Osteoblast (primary cell): ENCODE measurements around the gene PIAS1. TPM values are rescaled to one million over a fixed set of nuclear protein-coding genes. Genes with fewer than 3 reads are reported as not detected.

Experiments used
- DNase-seq: peaks from one replicate; pipeline ENCODE4 v3.0.0; 2011; ENCODE audit warnings: low spot score, mixed read lengths; ENCODE audit not compliant: insufficient read length; ENCODE audit errors: missing footprints
- H2AFZ ChIP-seq: 2 replicates; pipeline ENCODE4 v1.6.0; 2011; ENCODE audit warnings: mild to moderate bottlenecking, low read length
- H3K27ac ChIP-seq: 2 replicates; pipeline ENCODE4 v1.5.1; 2011; ENCODE audit warnings: mild to moderate bottlenecking, low read depth, low read length, moderate library complexity
- H3K27me3 ChIP-seq: 2 replicates; pipeline ENCODE4 v1.6.0; 2012; ENCODE audit warnings: mild to moderate bottlenecking, control low read depth, inconsistent platforms, low read length, moderate library complexity; ENCODE audit not compliant: insufficient read depth
- H3K36me3 ChIP-seq: 2 replicates; pipeline ENCODE4 v1.5.1; 2011; ENCODE audit warnings: mild to moderate bottlenecking, low read length, control low read depth, moderate library complexity; ENCODE audit not compliant: insufficient read depth
- H3K4me1 ChIP-seq: 2 replicates; pipeline ENCODE4 v1.5.1; 2011; ENCODE audit warnings: mild to moderate bottlenecking, low read length, control low read depth, moderate library complexity; ENCODE audit not compliant: insufficient read depth
- H3K4me2 ChIP-seq: 2 replicates; pipeline ENCODE4 v1.6.0; 2011; ENCODE audit warnings: mild to moderate bottlenecking, low read length; ENCODE audit not compliant: insufficient read depth
- H3K4me3 ChIP-seq: fragments of 200-600 bp; sonication (generic); 3 replicates; pipeline ENCODE4 v1.5.1; 2012; ENCODE audit warnings: mild to moderate bottlenecking, low read length, inconsistent platforms; ENCODE audit not compliant: insufficient read depth
- H3K79me2 ChIP-seq: 2 replicates; pipeline ENCODE4 v1.6.0; 2012; ENCODE audit warnings: mild to moderate bottlenecking, low read length, control low read depth, inconsistent platforms; ENCODE audit not compliant: insufficient read depth
- H3K9me3 ChIP-seq: 2 replicates; pipeline ENCODE4 v1.5.1; 2011; ENCODE audit warnings: low read depth, low read length, control low read depth
- H4K20me1 ChIP-seq: 2 replicates; pipeline ENCODE4 v1.6.0; 2012; ENCODE audit warnings: mild to moderate bottlenecking, low read length, control low read depth; ENCODE audit not compliant: insufficient read depth
- CTCF ChIP-seq: IDR thresholded peaks from 2 replicates; pipeline ENCODE4 v1.5.1; 2011; ENCODE audit warnings: mild to moderate bottlenecking, low read depth, low read length, moderate library complexity; ENCODE audit errors: extremely low read depth
- total RNA-seq: library from RNA; depleted of rRNA; stranded (reverse); fragments of >200 nt; gene quantifications from 2 replicates; pipeline ENCODE4 v1.2.3, GENCODE V29; 2012

Gene PIAS1
- total RNA-seq, 1 donor: 29.0 TPM

DNA sequence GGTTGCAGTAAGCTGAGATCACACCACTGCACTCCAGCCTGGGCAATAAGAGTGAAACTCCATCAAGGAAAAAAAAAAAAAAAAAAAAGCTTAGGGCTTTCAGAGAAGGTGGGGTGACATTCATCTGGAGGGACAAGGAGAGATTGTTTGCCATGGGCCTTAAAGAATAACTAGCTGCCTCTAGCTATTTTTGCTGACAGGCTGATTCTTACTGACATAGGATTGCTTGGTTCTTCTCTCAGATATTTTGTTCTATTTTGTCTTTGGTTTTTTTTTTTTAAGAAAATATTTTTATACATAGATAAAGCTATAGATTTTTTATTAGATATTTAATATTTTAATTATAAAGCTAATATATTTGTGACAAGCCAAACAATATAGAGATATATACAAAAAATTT is 24.2 kb upstream of the PIAS1 start:
- Histone ChIP-seq H3K27me3 (peaks cover 19% of the 10 kb centered on the region), H3K4me1 (no peaks in the 10 kb centered on the region), H3K79me2 (no peaks in the 10 kb centered on the region), H3K4me2 (no peak overlapping the region), H3K9me3 (no peaks in the 10 kb centered on the region), H3K4me3 (no peak overlapping the region), H3K36me3 (no peaks in the 10 kb centered on the region), H3K27ac (no peak overlapping the region), H2AFZ (no peak overlapping the region), H4K20me1 (no peaks in the 10 kb centered on the region)
- TF ChIP-seq CTCF: no peak
- DNase-seq: no peak

GRCh38 chr15:68031404-68031803 is 22.7 kb upstream of the PIAS1 start:
- Histone ChIP-seq H3K36me3 (no peaks in the 10 kb centered on the region), H2AFZ (no peak overlapping the region), H3K27me3 (peaks cover 19% of the 10 kb centered on the region), H3K4me1 (peaks cover 7% of the 10 kb centered on the region), H3K9me3 (no peaks in the 10 kb centered on the region), H4K20me1 (no peaks in the 10 kb centered on the region), H3K79me2 (no peaks in the 10 kb centered on the region), H3K4me3 (no peak overlapping the region), H3K4me2 (no peak overlapping the region), H3K27ac (no peak overlapping the region)
- TF ChIP-seq CTCF: no peak
- DNase-seq: no peak

DNA sequence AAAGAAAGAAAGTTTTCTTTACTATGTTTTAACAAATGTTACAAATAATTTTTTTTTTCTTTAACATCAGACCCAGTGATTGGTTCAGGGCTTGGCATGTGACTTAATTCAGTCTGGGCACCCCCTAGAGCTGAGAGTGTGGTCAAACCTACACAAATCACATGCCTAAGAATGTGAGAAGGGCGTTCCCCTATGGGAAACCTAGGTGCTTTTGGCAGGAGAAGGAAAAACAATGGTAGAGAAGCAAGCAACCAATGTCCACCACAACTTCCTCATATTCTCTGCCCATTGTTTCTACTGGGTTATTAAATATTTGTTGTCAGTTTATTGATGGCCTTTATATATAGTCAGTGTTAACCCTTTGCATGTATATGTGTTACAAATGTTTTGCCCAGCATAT is 21.4 kb upstream of the PIAS1 start:
- no peaks in the 10 kb centered on the region for H3K79me2 ChIP-seq
- H3K4me2 ChIP-seq: no peak overlapping the region
- H2AFZ ChIP-seq: no peak overlapping the region
- no peak overlapping the region for H3K4me3 ChIP-seq
- H3K9me3 ChIP-seq: no peaks in the 10 kb centered on the region
- no peak for DNase-seq
- H4K20me1 ChIP-seq: no peaks in the 10 kb centered on the region
- TF ChIP-seq CTCF: no peak
- no peaks in the 10 kb centered on the region for H3K36me3 ChIP-seq
- no peak overlapping the region for H3K27ac ChIP-seq
- H3K27me3 ChIP-seq: peaks cover 17% of the 10 kb centered on the region
- H3K4me1 ChIP-seq: peaks cover 7% of the 10 kb centered on the region

DNA sequence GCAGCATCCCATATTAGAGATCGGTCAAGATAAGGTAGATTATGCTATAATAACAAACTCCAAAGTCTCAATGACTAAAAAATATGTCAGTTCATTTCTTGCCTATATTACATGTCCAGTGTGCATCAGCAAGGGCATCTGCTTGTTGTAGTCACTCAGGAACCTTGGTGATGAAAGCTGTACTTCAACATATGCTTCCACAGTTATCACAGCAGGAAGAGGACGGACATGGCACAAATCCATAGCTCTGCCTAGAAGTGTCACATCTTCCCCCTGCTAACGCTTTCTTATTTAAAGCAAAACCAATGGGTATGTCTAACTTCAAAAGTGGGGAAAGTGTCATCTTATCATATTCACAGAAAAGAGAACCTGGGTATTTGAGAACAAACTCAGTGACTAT is 20.0 kb upstream of the PIAS1 start:
- Histone ChIP-seq H3K4me3 (no peak overlapping the region), H3K27me3 (peaks cover 10% of the 10 kb centered on the region), H3K4me2 (no peak overlapping the region), H2AFZ (no peak overlapping the region), H3K4me1 (peaks cover 7% of the 10 kb centered on the region), H3K79me2 (no peaks in the 10 kb centered on the region), H3K36me3 (no peaks in the 10 kb centered on the region), H4K20me1 (no peaks in the 10 kb centered on the region), H3K27ac (no peak overlapping the region), H3K9me3 (no peaks in the 10 kb centered on the region)
- no peak for DNase-seq
- no peak for TF ChIP-seq CTCF
